Body of pancreas (tissue), 4 donors: ENCODE measurements around the gene CLASP1. TPM values are rescaled to one million over a fixed set of nuclear protein-coding genes. Genes with fewer than 3 reads are reported as not detected.
"Not testable (repeated sequence)": the region's sequence is repeated elsewhere in the genome, so short reads cannot be mapped to it uniquely, and the experiment has no call there.

Experiments used
- ATAC-seq: fragments of 150-250 bp; one replicate; pipeline ENCODE4 v1.9.1; 2016
- DNase-seq, 4 donors: peaks; one replicate each; pipeline ENCODE4 v3.0.0-alpha.2; 2019
- H3K27ac ChIP-seq, 4 donors: fragments of 200-600 bp; sonication (generic); 1 replicate in 3 of 4; 2 replicates in 1 of 4; pipeline versions ENCODE4 v1.5.1 to v1.6.1; 2016 to 2019; ENCODE audit warnings: mild to moderate bottlenecking in 1 of 4, mixed read lengths in 1 of 4, moderate library complexity in 1 of 4
- H3K27me3 ChIP-seq, 2 donors: fragments of 200-600 bp; sonication (generic); one replicate each; pipeline ENCODE4 v1.6.0; 2016; ENCODE audit warnings: mild to moderate bottlenecking in 1 of 2
- H3K36me3 ChIP-seq, 2 donors: fragments of 200-600 bp; sonication (generic); replicated peaks in 1 of 2; 2 replicates each; pipeline ENCODE4 v1.5.1; 2016; ENCODE audit warnings: low read depth in 2 of 2; ENCODE audit not compliant: insufficient read depth in 1 of 2
- H3K4me1 ChIP-seq: fragments of 200-600 bp; sonication (generic); one replicate; pipeline ENCODE4 v1.6.0; 2016
- H3K4me3 ChIP-seq, 2 donors: fragments of 200-600 bp; sonication (generic); 1 replicate in 1 of 2; 2 replicates in 1 of 2; pipeline ENCODE4 v1.5.1; 2016 to 2019
- H3K9me3 ChIP-seq, 3 donors: fragments of 200-600 bp; sonication (generic); 1 replicate in 2 of 3; 2 replicates in 1 of 3; pipeline ENCODE4 v1.5.1; 2016
- CTCF ChIP-seq, 7 experiments: fragments of 450-650 bp in 4 of 7; fragments of 200-600 bp in 3 of 7; sonication (generic) in 3 of 7; IDR thresholded peaks; one replicate each; pipeline ENCODE4 v1.5.1; 2016 to 2019; ENCODE audit warnings: antibody characterized with exemption in 7 of 7
- POLR2A ChIP-seq, 3 donors: fragments of 450-650 bp; IDR thresholded peaks; one replicate each; pipeline ENCODE4 v1.6.1; 2016; ENCODE audit warnings: antibody characterized with exemption in 3 of 3, mild to moderate bottlenecking in 2 of 3
- WGBS, 2 donors: methylation state at CpG; one replicate each; pipeline ENCODE4 v1.1.5; 2017; 5-methylcytosine and 5-hydroxymethylcytosine counted together
- intact Hi-C: fragments of 100-400 bp; cut with DNase I; formaldehyde crosslinking; loops from one replicate; pipeline ENCODE4 v1.15.1; 2023
- total RNA-seq, 2 donors: library from RNA; depleted of rRNA; stranded (reverse); fragments of >200 nt; gene quantifications; one replicate each; pipeline ENCODE4 v1.1.0, GENCODE V29; 2016

CLASP1 gene
- total RNA-seq, 2 donors from 2014 or later, result 28.5 to 44.2 TPM

GRCh38 chr2:121562269-121563176 is 86.7 kb downstream of the CLASP1 start:
- no peak for DNase-seq
- peaks cover 21% of the 10 kb centered on the region for H3K4me1 ChIP-seq
- H3K9me3 ChIP-seq, result no peaks in the 10 kb centered on the region
- H3K4me3 ChIP-seq, result no peak overlapping the region
- WGBS, 2 donors, result 75 to 79% methylated on average over 4 of the region's 4 CpGs
- no peak overlapping the region for H3K27ac ChIP-seq
- no peaks in the 10 kb centered on the region for H3K27me3 ChIP-seq
- no peak for ATAC-seq
- intact Hi-C loops, result no loop called here
- TF ChIP-seq POLR2A (IDR thresholded peaks at IDR 0.05), result no peak
- TF ChIP-seq CTCF (IDR thresholded peaks at IDR 0.05), result no peak
- no peaks in the 10 kb centered on the region for H3K36me3 ChIP-seq

- Histone ChIP-seq H3K4me3 (no peak overlapping the region), H3K4me1 (peaks cover 28% of the 10 kb centered on the region), H3K27ac (no peak overlapping the region), H3K27me3 (no peaks in the 10 kb centered on the region), H3K36me3 (no peaks in the 10 kb centered on the region), H3K9me3 (no peaks in the 10 kb centered on the region)
- intact Hi-C loops, result no loop called here
- TF ChIP-seq POLR2A (IDR thresholded peaks at IDR 0.05), result no peak
- TF ChIP-seq CTCF (IDR thresholded peaks at IDR 0.05), result no peak
- WGBS, 2 donors, result 84 to 86% methylated on average over 2 of the region's 2 CpGs
- DNase-seq, result no peak
- ATAC-seq, result no peak
Observed at GRCh38 chr2:121561617-121562268, 87.5 kb downstream of the CLASP1 start.

GRCh38 chr2:121558329-121558728 is 90.9 kb downstream of the CLASP1 start:
- ATAC-seq (no peak), DNase-seq (no peak)
- 84 to 93% methylated on average over 7 of the region's 7 CpGs for WGBS, 2 donors
- no peak overlapping the region for H3K27ac ChIP-seq
- H3K9me3 ChIP-seq, result no peaks in the 10 kb centered on the region
- H3K4me1 ChIP-seq, result peaks cover 11% of the 10 kb centered on the region
- intact Hi-C loops, result no loop called here
- H3K36me3 ChIP-seq, result no peaks in the 10 kb centered on the region
- H3K4me3 ChIP-seq, result no peak overlapping the region
- TF ChIP-seq POLR2A (IDR thresholded peaks at IDR 0.05) (no peak), CTCF (IDR thresholded peaks at IDR 0.05) (no peak)
- H3K27me3 ChIP-seq, result no peaks in the 10 kb centered on the region

GRCh38 chr2:121555008-121555407 is 94.3 kb downstream of the CLASP1 start:
- Histone ChIP-seq H3K27me3 (no peaks in the 10 kb centered on the region), H3K4me1 (peaks cover 7% of the 10 kb centered on the region), H3K4me3 (no peak overlapping the region), H3K36me3 (no peaks in the 10 kb centered on the region), H3K27ac (no peak overlapping the region), H3K9me3 (no peaks in the 10 kb centered on the region)
- no peak for DNase-seq
- ATAC-seq, result no peak
- 88 to 94% methylated on average over 7 of the region's 7 CpGs for WGBS, 2 donors
- intact Hi-C loops, result no loop called here
- TF ChIP-seq CTCF (IDR thresholded peaks at IDR 0.05) (no peak), POLR2A (IDR thresholded peaks at IDR 0.05) (no peak)

DNA sequence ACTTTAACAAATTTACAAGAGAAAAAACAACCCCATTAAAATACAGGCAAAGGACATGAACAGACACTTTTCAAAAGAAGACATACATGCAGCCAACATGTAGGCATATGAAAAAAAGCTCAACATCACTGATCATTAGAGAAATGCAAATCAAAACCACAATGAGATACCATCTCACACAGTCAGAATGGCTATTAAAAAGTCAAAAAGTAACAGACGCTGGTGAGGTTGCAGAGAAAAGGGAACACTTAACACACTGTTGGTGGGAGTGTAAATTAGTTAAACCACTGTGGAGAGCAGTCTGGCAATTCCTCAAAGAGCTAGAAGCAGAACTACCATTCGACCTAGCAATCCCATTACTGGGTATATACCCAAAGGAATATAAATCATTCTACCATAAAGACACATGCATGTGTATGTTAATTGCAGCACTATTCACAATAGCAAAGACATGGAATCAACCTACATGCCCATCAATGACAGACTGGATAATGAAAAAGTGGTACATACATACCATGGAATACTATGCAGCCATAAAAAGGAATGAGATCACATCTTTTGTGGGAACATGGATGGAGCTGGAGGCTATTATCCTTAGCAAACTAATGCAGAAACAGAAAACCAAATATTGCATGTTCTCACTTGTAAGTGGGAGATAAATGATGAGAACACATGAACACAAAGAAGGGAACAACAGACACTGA is 96.6 kb downstream of the CLASP1 start:
- ATAC-seq, H3K36me3 ChIP-seq, H3K4me3 ChIP-seq, intact Hi-C loops, DNase-seq, H3K27me3 ChIP-seq, H3K27ac ChIP-seq, H3K9me3 ChIP-seq, H3K4me1 ChIP-seq: not testable (repeated sequence)
- 82 to 84% methylated on average over 2 of the region's 2 CpGs for WGBS, 2 donors
